ENCODE data around the gene PLXND1.

- no peak for TF ChIP-seq CTCF (IDR thresholded peaks at IDR 0.05)
- TF ChIP-seq POLR2A (IDR thresholded peaks at IDR 0.05), result no peak
Observed at GRCh38 chr3:129581623-129582022, 24.9 kb downstream of the PLXND1 start.
